OCI-M1 (cell line): ENCODE data around the gene RBBP8NL.
A peak's percentile ranks its signal among the peaks of the same experiment; 100 is the strongest.
"Not testable (repeated sequence)": the region's sequence is repeated elsewhere in the genome, so short reads cannot be mapped to it uniquely, and the experiment has no call there.

Experiments used
- DNase-seq: peaks from one replicate; lab custom pipeline; 2025; lab: John Stamatoyannopoulos, UW

The RBBP8NL gene

DNA sequence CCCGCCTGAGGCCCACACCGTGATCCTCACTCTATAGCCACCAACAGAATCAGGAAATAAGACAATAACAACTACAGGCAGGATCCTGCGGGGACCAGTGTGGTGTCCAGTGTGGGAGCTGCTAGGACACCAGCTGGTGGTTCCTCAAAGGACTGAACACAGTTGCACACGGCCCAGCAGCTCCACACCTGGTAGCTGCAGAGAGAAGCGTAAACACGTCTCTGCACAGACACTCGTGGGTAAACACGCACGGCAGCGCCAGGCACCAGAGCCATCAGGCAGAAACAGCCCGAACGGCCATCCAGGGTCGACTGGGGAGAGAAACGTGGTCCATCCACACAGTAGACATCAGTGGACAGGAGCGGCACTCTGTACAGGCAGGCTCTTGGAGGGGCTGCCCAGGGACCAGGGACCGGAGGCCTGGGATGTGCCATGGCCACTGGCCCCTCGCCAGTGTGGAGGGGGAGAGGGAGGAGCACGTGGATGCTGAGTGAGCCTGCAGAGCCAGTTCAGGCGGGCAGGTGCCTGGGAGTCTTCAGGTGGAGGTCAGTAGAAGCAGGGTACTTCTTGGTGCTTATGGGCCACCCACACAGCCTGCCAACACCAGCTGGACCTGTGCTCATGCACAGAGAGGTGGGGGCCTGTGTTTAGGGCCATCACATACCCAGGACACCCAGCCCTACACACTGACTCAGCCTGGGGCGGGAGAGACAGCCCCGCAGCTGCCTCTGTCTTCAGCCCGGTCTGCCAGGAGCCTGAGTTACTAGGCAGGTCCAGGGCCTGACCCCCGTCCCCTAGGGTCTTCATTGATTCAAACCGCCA, 52.8 kb downstream of the RBBP8NL start:
- no peak for DNase-seq

DNA sequence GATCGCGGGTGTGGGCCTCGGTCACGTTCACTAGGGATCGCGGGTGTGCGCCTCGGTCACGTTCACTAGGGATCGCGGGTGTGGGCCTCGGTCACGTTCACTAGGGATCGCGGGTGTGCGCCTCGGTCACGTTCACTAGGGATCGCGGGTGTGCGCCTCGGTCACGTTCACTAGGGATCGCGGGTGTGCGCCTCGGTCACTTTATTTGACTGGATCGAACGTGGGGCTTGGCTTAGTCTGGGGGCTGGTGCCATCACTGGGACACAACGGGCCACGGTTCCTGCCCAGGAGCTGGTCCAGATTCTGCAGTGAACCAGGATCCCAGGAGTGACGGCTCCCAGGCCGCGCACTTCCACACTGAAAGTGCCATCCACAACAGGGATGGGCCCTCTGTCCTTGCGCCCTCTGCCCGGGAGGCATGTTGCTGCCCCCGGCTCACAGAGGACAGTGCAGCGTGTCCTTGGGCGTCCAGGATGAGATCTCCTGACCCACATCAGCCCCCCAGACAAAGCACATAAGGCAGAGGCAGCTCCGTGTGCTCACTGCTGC, 53.6 kb downstream of the RBBP8NL start:
- not testable (repeated sequence) for DNase-seq

- DNase-seq = no peak
Measured at GRCh38 chr20:62372042-62372993, 55.0 kb downstream of the RBBP8NL start.

- no peak for DNase-seq
Measured at GRCh38 chr20:62371588-62372041, 55.7 kb downstream of the RBBP8NL start.

- no peak for DNase-seq
Measured at GRCh38 chr20:62370807-62371587, 56.3 kb downstream of the RBBP8NL start.

DNA sequence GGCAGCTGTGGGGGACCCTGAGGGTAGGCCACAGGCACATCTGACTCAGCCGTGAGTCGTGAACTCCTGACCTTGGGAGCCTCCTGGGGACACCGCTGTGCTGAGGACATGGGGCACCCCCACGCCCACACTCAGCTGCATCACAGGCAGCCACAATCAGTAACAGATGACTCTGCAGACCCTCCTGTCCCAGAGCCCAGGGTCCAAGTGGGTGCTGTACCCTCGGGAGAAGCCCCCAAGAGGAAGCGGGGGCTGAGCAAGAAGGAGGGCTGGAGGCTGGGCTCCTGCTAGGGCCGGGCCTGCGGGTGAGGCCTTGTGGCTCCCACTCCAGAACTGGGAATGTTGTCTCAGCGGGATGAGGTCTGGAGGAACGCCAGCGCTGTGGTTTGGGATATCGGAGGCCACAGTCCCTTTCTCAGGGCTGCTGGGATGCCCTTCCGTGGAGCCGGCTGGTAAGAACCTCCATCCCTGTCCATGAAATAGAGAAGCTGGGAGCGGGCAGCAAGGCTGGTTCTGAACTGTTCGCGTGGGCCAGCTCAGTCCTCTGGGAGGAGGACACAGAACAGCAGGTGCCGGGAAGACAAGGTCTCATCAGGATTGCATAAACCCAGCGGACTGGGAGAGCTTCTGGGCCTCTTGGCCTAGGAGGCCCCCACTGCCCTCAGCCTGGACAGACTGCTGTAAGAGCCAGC, 57.1 kb downstream of the RBBP8NL start:
- DNase-seq = no peak

- no peak for DNase-seq
Measured at GRCh38 chr20:62369815-62370114, 57.6 kb downstream of the RBBP8NL start.

- no peak for DNase-seq
Measured at GRCh38 chr20:62368976-62369814, 58.1 kb downstream of the RBBP8NL start.

GRCh38 chr20:62368392-62368975, 58.9 kb downstream of the RBBP8NL start:
- no peak for DNase-seq

DNA sequence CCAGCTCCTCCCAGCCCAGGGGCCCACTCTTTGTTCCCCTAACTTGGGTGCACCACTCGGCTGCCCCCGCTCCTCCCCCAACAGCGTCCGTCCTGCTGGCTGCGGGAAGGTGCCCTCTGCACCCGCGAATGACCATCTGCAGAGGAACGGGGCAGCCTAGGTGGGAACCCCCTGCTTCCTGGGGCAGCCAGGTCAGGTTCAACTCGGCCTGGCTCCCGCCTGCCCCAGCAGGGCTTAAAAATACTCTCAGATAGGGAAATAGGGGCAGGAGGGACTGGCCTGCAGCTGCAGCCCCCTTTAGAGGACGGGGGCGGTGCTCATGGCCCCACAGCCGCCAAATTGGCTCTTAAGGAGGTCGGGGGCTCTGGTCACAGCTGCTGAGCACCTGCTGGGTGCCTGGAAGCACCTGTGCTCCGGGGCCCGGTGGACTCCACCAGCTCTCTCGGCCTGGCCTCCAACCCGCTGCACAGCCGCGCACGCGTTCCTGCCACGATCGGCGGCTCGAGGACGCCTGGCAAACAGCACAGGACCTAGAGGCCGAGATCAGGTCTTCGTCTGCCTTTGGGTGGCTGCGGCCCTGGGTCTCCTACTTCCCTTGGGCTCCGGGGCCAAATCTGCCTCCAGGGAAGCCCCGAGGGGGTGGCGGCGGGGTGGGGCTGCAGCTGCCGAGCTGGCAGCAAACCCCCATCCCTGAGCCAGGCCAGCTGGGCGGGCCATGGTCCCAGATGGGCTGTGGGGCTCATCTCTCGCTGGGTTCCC, 59.5 kb downstream of the RBBP8NL start:
- peak; percentile 25 for DNase-seq

- DNase-seq = peak; percentile 50
Measured at GRCh38 chr20:62367136-62367632, 60.2 kb downstream of the RBBP8NL start, which contains the start of gene LAMA5. Gene LAMA5, minus strand, starts transcription at chr20:62367312. Its CDS starts 67 bp downstream, at chr20:62367245.

DNA sequence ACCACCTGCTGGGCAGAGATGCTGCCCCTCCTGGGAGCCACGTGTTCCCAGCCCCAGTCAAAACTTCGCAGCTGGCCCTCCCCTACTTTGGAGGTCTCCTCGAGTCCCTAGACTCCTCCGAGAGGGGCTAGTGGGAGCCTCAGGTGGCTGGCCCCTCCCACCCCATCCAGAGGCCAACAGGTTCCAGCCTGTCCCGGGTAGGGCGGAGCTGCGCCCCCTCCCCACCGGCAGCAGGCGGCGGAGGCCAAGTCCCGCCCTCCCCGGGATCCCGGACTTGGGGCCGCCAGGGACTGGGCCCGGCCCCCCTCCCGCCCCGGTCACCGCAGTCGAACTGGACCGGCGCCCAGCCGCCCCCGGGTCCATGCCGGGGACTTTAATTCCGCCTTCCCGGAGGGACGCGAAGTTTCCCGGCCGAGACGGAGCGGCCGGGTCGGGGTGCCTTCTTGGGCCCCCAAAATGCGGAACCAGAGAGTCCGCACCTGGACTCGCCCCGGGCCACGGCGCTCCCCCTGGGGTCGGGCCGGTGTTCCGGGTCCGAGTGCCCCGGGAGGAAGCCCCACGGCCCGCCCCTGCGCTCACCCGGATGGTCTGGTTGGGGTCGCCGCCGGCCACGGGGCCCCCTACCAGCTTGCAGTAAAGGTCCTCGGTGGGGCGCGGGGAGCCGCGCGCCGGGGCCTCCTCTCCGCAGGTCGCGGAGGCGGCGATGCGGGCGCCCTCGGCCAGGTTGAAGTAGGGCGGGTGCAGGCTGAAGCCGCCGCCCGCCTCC, 60.8 kb downstream of the RBBP8NL start:
- DNase-seq = no peak

- DNase-seq = peak; percentile 34
Measured at GRCh38 chr20:62365814-62366369, 61.4 kb downstream of the RBBP8NL start.

- DNase-seq = no peak
Measured at GRCh38 chr20:62364911-62365736, 62.2 kb downstream of the RBBP8NL start.

DNA sequence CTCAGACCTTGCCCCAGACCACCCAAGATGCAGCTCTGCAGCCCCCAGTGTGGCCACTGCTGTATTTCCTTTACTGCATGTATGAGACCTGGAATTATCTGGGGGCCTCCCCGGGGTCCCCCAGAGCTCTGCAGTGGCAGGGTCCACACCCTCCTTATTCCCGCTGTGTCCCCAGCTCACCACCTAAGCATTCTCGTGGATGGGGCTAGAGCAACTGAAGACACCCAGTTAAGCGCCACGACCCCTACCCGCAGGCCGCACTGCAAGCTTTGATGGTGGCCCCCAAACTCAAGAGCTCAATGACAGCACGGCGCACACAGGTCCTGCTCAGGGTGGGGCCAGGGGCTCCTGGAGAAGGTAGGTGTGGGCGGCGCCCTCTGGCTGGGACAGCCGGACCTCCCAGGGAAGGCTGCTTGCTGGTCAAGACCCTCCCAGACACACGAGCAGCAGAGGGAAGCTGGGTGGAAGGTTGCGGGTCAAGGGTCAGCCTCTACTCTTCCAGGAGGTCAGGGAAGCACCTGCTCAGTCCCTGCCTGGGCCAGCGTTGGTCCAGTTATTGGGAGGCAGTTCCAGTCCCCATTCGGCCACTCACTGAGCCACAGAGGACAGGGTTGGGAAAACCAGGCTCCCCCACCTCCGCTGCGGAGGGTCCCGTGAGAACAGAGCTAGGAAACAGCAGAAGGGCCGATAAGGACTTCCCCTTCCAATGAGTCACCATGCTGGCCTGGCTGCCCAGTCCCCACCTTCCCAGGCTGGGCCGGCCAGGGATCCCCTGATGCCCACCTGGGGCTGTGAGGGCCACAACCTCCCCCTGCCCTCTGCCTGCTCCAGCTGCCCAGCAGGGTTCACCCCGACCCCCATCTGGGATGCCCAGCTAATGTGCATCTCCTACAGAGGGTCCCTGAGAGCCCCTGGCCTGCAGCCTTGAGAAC, 63.2 kb downstream of the RBBP8NL start:
- peak; percentile 32 for DNase-seq
